Transverse colon (tissue), 4 donors: Measurements from ENCODE around the gene KRTAP16-1. TPM values are rescaled to one million over a fixed set of nuclear protein-coding genes. Genes with fewer than 3 reads are reported as not detected.

ENCODE experiments used
- DNase-seq: peaks from one replicate; pipeline ENCODE4 v3.0.0-alpha.2; 2019
- H3K27ac ChIP-seq, 4 donors: fragments of 200-600 bp; sonication (generic); 2 replicates each; pipeline ENCODE4 v1.5.1; 2016 to 2018; ENCODE audit warnings: inconsistent platforms in 4 of 4
- H3K27me3 ChIP-seq: fragments of 200-600 bp; sonication (generic); 2 replicates; pipeline ENCODE4 v1.5.1; 2017; ENCODE audit warnings: inconsistent platforms
- H3K36me3 ChIP-seq, 4 donors: fragments of 200-600 bp; sonication (generic); 2 replicates each; pipeline ENCODE4 v1.5.1; 2017 to 2019; ENCODE audit warnings: inconsistent platforms in 4 of 4
- H3K4me1 ChIP-seq, 4 donors: fragments of 200-600 bp; sonication (generic); 2 replicates each; pipeline ENCODE4 v1.5.1; 2017 to 2020; ENCODE audit warnings: inconsistent platforms in 4 of 4
- H3K4me3 ChIP-seq, 4 donors: fragments of 200-600 bp; sonication (generic); 1 replicate in 1 of 4; 2 replicates in 3 of 4; pipeline versions ENCODE4 v1.5.1 to v1.6.1; 2017 to 2019; ENCODE audit warnings: inconsistent platforms in 4 of 4
- H3K9me3 ChIP-seq, 2 donors: fragments of 200-600 bp; sonication (generic); 2 replicates each; pipeline ENCODE4 v1.5.1; 2017 to 2019; ENCODE audit warnings: inconsistent platforms in 2 of 2
- EP300 ChIP-seq: sonication (generic); formaldehyde crosslinking; IDR thresholded peaks from one replicate; pipeline ENCODE4 v1.6.1; 2017; ENCODE audit warnings: antibody characterized with exemption, low read depth
- POLR2A ChIP-seq: fragments of 450-650 bp; IDR thresholded peaks from one replicate; pipeline ENCODE4 v1.6.1; 2016; ENCODE audit warnings: antibody characterized with exemption, mild to moderate bottlenecking, moderate library complexity
- POLR2AphosphoS5 ChIP-seq, 3 donors: sonication (generic); formaldehyde crosslinking; IDR thresholded peaks; one replicate each; pipeline ENCODE4 v1.6.1; 2016; ENCODE audit warnings: antibody characterized with exemption in 3 of 3
- WGBS, 2 donors: methylation state at CpG; one replicate each; pipeline ENCODE4 v1.1.5; 2018; ENCODE audit warnings: low coverage in 1 of 2; 5-methylcytosine and 5-hydroxymethylcytosine counted together
- in situ Hi-C, 4 donors: fragments of 200-750 bp; cut with MboI; loops; one replicate each; pipeline versions ENCODE4 v1.15.0 to v1.15.1; 2017; ENCODE audit warnings: low sequenced_read_pairs in 3 of 4, low pct_ligation_motif_present in 1 of 4, low pct_unique_long_range_greater_than_20kb in 1 of 4
- intact Hi-C: fragments of 100-400 bp; cut with DNase I; formaldehyde crosslinking; loops from one replicate; pipeline ENCODE4 v1.15.1; 2023; ENCODE audit warnings: low total_unique reads
- total RNA-seq, 4 donors: library from RNA; depleted of rRNA; stranded (reverse); fragments of >200 nt; gene quantifications; one replicate each; pipeline ENCODE4 v1.1.0, GENCODE V29; 2016
- TF ChIP-seq, protein P1 (sequence below), 5 experiments: fragments of 200-600 bp in 3 of 5; fragments of 450-650 bp in 2 of 5; sonication (generic) in 3 of 5; IDR thresholded peaks; 1 replicate in 2 of 5; 2 replicates in 3 of 5; pipeline ENCODE4 v1.5.1; 2016 to 2017; ENCODE audit warnings: antibody characterized with exemption in 5 of 5, inconsistent platforms in 3 of 5, mild to moderate bottlenecking in 2 of 5, moderate library complexity in 1 of 5

The KRTAP16-1 gene
- total RNA-seq, 4 donors from 2014 or later = not detected

DNA sequence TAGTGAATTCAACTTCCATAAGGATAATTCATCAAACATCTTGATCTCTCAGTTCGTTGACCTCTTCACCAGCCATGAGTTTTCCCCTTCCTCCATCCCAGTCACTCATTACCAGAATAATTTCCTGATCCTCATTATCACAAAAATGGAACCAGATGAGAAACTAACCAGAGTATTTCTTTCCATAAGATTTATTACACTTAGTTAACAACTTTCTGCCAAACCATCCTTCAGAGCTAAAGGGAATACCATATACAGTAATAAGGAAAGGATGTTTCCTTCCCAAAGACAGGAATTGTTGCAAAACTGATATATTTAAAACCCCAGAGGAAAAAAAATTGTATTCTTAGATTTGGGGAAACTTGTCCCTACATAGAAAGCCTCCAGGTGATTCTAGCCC is 15.1 kb downstream of the KRTAP16-1 start:
- in situ Hi-C loops (no loop called here), intact Hi-C loops (no loop called here)
- H3K4me1 ChIP-seq = no peaks in the 10 kb centered on the region

DNA sequence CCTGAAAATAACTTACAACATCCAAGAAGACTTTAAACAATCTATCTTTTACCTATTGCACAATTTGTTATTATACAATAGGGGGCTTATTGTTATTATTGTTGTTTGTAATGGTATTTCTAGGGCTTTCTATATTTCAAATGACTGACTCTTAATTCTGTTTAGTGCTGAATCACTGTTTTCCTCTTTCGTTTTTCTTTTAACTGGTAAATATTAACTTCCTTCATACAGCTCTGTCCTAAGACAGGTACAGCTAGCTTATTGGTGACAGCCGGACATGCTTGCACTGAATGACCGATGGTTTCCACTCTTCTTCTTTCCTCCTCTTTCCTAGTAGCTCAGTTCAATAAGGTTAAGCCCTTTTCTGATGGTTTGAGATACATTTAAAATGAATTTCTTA is 22.1 kb downstream of the KRTAP16-1 start:
- intact Hi-C loops = no loop called here

More for the DNA sequence above, 15.1 kb downstream of the KRTAP16-1 start:
- DNase-seq = no peak
- Histone ChIP-seq H3K27me3 (peaks cover 20% of the 10 kb centered on the region), H3K27ac (no peak overlapping the region), H3K4me3 (no peak overlapping the region), H3K36me3 (no peaks in the 10 kb centered on the region), H3K9me3 (no peaks in the 10 kb centered on the region)
- WGBS, 2 donors = 71 to 100% methylated on average over 1 of the region's 1 CpG
- TF ChIP-seq POLR2A (no peak), EP300 (no peak), POLR2AphosphoS5 (IDR thresholded peaks at IDR 0.05) (no peak)
- TF ChIP-seq, protein P1, sequence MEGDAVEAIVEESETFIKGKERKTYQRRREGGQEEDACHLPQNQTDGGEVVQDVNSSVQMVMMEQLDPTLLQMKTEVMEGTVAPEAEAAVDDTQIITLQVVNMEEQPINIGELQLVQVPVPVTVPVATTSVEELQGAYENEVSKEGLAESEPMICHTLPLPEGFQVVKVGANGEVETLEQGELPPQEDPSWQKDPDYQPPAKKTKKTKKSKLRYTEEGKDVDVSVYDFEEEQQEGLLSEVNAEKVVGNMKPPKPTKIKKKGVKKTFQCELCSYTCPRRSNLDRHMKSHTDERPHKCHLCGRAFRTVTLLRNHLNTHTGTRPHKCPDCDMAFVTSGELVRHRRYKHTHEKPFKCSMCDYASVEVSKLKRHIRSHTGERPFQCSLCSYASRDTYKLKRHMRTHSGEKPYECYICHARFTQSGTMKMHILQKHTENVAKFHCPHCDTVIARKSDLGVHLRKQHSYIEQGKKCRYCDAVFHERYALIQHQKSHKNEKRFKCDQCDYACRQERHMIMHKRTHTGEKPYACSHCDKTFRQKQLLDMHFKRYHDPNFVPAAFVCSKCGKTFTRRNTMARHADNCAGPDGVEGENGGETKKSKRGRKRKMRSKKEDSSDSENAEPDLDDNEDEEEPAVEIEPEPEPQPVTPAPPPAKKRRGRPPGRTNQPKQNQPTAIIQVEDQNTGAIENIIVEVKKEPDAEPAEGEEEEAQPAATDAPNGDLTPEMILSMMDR (IDR thresholded peaks at IDR 0.05) = no peak

DNA sequence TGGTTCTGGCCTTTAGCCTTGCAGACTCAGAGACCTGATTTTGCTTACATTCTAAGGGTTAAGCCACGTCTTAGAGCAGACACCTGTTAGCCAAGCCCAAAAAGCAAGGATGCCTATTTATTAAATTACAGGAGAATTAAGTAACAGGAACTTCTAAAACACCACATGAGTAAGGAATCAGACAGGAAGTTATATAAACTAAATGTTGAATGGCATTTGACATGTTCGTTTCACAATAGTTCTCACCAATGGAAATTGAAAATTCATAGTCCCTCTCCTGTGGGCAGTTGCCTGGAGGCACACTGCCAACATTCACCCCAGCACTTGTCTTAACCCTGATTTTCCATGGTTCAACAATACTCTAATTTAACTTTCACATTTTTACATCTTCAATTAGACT is 24.6 kb downstream of the KRTAP16-1 start:
- Histone ChIP-seq H3K4me1 (no peaks in the 10 kb centered on the region), H3K36me3 (no peaks in the 10 kb centered on the region), H3K9me3 (no peaks in the 10 kb centered on the region), H3K27me3 (peaks cover 5% of the 10 kb centered on the region), H3K4me3 (no peak overlapping the region), H3K27ac (no peak overlapping the region)
- WGBS, 2 donors = 51% methylated on average over 2 of the region's 2 CpGs
- DNase-seq = no peak
- in situ Hi-C loops = no loop called here
- TF ChIP-seq POLR2AphosphoS5 (IDR thresholded peaks at IDR 0.05) = no peak
- no peak for TF ChIP-seq EP300
- TF ChIP-seq, protein P1 (IDR thresholded peaks at IDR 0.05) = no peak
- no peak for TF ChIP-seq POLR2A
- intact Hi-C loops = no loop called here

More for the DNA sequence above, 22.1 kb downstream of the KRTAP16-1 start:
- Histone ChIP-seq H3K4me3 (no peak overlapping the region), H3K27ac (no peak overlapping the region), H3K36me3 (no peaks in the 10 kb centered on the region), H3K9me3 (no peaks in the 10 kb centered on the region), H3K4me1 (no peaks in the 10 kb centered on the region), H3K27me3 (peaks cover 14% of the 10 kb centered on the region)
- in situ Hi-C loops = no loop called here
- TF ChIP-seq EP300 (no peak), POLR2AphosphoS5 (IDR thresholded peaks at IDR 0.05) (no peak), POLR2A (no peak)
- TF ChIP-seq, protein P1 (IDR thresholded peaks at IDR 0.05) = no peak
- WGBS, 2 donors = 56 to 62% methylated on average over 3 of the region's 3 CpGs
- DNase-seq = no peak

DNA sequence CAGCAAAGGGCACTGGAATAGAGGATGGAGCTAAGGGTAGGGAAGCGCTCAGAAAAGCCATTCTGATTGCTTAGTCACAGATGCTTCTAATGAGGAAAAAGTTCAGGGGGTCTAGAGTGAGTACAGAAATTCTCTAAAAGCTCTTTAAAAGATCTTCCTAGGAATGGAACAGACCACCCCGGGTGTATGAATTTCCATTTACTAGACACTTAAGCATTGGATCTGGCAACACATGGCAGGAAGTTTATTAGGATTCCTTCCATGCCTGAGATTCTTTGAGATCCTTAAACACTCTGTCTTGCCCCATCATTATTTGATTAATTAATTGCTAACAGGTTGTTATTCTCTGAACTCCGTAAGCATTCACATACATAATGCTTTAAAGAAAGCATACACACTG is 25.1 kb downstream of the KRTAP16-1 start:
- H3K36me3 ChIP-seq = no peaks in the 10 kb centered on the region
- no peaks in the 10 kb centered on the region for H3K9me3 ChIP-seq
- no peaks in the 10 kb centered on the region for H3K4me1 ChIP-seq
- no peak overlapping the region for H3K27ac ChIP-seq
- WGBS, 2 donors = 51 to 67% methylated on average over 2 to 3 of the region's 3 CpGs
- TF ChIP-seq, protein P1 (IDR thresholded peaks at IDR 0.05) = no peak
- TF ChIP-seq POLR2AphosphoS5 (IDR thresholded peaks at IDR 0.05) (no peak), EP300 (no peak), POLR2A (no peak)
- no peak for DNase-seq
- peaks cover 5% of the 10 kb centered on the region for H3K27me3 ChIP-seq
- intact Hi-C loops (no loop called here), in situ Hi-C loops (no loop called here)
- no peak overlapping the region for H3K4me3 ChIP-seq
